HG02884 (cell line): Measurements from ENCODE around the gene RBM10.

Source experiments
- ATAC-seq: cut with Tn5 transposase; IDR thresholded peaks from one replicate; pipeline ENCODE4 v1.9.1; 2021; ENCODE audit warnings: mild to moderate bottlenecking, moderate library complexity; ENCODE audit not compliant: unreplicated experiment

RBM10 gene

GRCh38 chrX:47216393-47216925, 71.4 kb downstream of the RBM10 start:
- no peak for ATAC-seq

DNA sequence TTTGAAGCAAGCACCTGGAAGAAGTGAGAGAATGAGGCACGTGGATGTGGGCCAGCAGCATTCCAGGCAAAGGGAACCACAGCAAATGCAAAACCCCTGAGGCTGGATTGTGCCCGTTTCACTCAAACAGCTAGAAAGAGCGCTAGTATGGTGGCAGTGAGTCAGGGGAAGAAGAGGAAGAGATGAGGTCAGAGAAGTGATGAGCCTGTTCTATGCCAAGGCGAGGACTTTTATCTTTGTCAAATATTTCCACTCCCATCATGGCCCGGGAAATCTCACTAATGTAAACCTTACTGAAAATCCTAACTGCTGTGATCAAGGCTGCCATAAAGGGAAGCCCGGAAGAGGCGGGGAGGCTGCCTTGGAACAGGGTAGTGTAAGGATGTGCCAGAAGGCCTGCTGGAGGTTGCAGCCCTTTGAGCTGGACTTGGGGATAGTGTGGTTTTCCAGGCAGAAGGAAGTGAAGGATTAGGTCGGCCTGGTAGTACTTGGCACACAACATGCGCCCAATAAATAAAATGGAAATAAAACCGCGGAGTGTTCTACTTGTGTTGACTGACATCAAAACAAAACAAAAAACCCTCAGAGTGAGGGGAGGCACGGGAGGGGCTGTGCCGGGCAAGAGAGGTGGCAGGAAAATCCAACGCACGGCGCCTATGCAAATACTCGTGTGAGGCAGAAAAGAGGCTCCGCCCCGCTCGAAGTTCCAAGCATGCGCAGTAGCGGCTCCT, 72.3 kb downstream of the RBM10 start:
- ATAC-seq, result no peak

DNA sequence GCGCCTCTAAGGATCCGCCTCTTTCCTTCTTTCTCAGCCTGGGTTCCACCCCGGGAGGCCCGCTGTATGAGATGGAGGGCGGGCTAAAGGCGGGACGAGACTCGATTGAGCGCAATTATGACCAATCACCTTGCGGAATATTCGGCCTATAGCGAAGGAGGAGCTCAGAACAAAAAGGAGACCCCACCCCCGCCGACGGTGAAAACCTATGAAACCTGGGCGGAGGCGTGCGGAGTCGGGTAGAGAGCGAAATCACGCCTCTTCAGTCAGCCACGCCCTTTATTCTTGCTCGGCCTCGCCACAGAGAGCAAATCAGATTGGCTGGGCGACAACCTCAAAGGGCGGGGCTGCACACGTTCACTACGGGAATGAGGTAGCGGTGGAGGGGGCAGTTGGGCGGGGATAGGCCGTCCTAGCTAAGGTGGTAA, 72.8 kb downstream of the RBM10 start:
- peak; percentile 86 for ATAC-seq

DNA sequence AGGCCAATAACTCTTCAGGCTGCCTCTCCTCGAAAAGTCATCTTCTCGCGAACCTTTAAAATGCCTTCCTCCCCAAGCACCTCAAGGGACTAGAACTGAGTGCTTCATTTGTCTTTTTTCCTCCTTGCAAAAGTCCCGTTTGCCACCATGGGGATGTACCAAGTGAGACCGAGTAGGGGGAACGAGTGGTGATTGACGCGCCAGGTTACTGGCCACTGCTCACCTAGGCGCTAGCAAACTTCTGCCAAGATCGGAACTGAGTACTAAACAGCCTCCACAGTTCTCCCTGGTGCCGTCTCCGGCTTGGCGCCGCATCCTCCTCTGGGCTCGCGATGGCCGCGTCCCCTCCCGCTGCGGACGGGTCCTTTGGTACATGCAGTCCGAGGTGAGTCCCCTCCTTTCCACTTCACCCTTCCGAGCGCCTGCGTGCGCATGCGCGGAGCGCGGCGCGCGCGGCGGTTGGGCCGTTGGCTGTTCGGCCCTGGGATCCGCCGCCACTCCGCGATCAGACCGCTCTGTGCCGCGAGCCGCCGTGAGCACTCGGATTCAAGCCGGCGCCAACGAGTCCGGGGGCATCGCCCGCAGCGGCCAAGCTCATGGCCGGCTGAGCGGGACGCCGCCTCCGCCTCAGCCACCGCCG, 73.4 kb downstream of the RBM10 start, which contains the start of gene CDK16:
CDK16 (plus strand) TSS at position 402 of the 640 bp plus-strand sequence. CDS start 4,877 bp downstream, outside the sequence.
- peak; percentile 34 for ATAC-seq

DNA sequence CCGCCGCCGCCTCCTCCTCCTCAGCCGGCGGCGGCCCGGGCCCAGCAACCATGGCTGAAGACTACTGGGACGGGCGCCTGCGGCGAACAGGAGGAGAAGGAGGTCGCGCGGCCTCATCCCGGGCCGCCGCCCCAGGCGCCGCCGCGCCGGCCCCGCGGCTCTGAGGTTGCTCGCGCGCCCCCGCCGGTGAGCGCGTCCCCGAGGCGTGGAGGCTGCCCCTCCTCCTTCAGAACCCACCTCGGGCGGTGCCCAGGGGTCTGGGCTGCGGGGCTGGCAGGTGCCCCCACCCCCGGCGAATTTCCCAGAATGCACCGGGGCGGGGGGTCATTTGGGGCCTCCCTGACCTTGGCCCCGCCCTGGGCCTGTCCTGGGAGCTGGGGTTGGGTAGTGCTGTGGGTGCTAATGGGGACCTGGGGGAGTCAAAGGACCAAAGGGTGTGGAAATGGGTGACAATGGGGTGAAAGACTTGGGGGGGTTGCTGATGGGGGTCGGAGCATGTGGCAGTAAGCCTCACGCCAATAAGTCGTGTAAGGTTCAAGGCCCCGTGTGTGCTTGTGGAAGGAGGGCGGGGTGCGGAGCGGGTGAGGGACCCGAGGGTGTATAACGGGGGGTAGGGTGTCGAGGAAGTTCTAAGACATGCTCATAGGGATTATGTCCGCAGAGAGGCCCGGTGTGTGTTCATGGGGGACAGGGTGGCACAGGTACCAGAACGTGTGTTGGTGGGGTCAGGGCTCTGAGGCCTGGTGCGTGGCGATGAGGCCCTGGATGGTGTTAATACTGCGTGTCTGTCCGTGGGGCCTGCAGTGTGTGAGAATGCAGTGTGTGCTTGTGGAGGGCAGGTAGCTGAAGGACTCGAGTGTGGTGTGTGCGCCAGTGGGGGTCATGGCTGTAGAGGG, 74.1 kb downstream of the RBM10 start:
- ATAC-seq, result no peak

DNA sequence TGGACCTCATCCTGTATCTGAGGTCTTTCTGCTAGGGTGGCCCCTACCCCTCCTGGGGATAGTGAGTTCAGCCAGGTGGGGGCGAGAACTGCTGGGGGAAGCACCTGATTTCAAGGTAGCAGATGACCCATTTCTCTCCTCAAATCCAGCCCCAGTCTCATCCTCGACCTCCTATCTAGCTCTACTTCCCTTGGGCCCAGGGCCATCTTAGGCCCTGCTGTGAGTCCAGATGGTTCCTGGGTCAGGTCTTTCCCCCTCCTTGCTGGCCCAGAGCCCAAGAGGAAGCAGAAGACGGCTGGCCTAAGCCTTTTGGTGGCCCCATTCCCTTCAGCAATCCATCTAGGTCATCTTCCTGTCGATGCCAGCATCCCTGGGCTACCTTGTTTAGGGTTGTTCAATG, 76.7 kb downstream of the RBM10 start:
- ATAC-seq, result no peak

- ATAC-seq, result no peak
Observed at GRCh38 chrX:47222751-47223350, 77.8 kb downstream of the RBM10 start.

DNA sequence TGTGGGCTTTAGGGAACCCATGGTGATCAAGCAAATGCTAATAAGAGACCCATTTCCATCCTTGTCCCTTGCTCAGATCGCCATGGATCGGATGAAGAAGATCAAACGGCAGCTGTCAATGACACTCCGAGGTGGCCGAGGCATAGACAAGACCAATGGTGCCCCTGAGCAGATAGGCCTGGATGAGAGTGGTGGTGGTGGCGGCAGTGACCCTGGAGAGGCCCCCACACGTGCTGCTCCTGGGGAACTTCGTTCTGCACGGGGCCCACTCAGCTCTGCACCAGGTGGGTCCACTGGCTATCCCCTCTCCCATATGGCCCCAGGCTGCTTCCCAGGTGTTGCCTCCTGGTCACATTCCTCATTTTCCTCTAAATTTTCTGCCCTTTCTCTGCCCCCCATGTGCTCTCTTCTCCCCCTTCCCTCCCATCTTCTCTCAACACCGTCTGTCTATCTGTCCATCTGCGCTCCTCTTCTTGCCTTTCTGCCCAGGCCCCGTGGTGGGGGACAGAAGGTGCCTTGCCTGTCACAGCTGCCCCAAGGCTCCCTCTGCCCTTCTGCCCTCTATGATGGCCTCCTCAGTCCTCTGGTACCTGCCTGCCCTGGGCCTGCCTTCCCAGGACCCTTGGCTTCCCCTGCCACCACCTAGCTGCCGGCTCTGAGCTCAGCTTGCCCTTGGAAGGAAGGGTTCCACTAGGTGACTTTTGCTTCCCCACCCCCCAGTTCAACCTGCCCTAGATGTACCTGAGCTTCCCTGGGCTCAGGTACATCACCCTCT, 78.6 kb downstream of the RBM10 start:
- ATAC-seq, result no peak

DNA sequence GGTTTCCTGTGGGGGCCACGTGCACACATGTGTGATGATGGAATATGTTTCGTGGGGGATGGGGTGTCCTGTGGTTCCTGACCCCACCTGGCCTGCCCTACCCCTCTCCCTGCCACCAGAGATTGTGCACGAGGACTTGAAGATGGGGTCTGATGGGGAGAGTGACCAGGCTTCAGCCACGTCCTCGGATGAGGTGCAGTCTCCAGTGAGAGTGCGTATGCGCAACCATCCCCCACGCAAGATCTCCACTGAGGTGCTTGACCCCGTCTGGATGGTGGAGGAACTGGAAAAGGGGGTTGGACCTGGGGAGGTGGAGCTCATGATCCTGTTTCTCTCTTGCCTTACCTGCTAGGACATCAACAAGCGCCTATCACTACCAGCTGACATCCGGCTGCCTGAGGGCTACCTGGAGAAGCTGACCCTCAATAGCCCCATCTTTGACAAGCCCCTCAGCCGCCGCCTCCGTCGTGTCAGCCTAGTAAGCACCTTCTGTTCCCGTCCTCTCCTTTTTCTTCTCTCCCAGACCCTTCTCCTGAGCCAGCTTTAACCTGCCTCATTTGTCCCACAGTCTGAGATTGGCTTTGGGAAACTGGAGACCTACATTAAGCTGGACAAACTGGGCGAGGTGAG, 79.4 kb downstream of the RBM10 start:
- ATAC-seq, result no peak

DNA sequence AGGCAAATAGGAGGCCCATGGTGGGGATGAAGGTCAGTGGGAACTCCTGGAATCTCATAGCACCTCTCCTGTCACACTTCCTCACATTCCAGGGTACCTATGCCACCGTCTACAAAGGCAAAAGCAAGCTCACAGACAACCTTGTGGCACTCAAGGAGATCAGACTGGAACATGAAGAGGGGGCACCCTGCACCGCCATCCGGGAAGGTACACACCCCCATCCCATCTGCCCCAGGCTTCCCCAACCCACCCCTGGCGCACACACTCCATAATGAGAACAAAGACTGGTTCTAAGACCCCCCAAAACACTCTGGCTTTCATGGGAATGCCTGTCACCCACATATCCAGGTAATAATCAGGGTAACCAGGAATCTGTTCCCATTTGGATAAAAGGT, 79.9 kb downstream of the RBM10 start:
- no peak for ATAC-seq

DNA sequence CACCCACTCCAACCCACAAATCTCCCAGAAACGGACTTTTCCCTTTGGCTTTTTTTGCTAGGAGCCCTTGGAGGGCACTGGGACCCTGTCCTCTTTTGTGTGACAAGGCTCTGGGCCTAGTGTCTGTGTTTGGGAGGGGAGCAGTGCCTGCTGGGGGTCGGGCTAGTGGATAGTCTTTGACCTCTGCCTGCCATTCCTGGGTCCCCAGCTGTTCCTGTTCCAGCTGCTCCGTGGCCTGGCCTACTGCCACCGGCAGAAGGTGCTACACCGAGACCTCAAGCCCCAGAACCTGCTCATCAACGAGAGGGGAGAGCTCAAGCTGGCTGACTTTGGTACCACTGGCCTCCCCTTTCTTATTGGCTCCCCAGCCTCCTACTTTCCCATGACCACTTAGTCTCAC, 81.0 kb downstream of the RBM10 start:
- ATAC-seq, result no peak

DNA sequence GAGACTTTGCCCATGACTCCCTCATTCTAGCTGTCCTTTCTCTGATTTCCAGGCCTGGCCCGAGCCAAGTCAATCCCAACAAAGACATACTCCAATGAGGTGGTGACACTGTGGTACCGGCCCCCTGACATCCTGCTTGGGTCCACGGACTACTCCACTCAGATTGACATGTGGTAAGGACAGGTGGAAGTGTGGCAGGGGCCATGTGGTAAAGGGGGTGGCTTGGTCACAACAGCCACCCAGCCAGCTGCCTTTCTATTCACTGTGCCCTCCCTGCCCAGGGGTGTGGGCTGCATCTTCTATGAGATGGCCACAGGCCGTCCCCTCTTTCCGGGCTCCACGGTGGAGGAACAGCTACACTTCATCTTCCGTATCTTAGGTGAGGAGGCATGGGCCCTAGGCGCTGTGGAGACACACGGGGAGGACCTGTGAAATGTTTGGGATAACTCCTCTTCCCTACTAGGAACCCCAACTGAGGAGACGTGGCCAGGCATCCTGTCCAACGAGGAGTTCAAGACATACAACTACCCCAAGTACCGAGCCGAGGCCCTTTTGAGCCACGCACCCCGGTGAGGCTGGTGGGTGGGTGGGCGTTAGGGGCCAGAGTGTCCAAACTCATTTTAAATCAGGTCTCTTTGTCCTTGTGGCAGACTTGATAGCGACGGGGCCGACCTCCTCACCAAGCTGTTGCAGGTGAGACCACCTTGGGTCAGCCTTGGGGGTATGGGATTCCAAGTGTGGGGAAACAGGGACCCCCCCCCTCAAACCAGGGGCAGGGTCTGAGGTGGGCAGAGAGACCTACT, 81.7 kb downstream of the RBM10 start:
- ATAC-seq, result no peak

DNA sequence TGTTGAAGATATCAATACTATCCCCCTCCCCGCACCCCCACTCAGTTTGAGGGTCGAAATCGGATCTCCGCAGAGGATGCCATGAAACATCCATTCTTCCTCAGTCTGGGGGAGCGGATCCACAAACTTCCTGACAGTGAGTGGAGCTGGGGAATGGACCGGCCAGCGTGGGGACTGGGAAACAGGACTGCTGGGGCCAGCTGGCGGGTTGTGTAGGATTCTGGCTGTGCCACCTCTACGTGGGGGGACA, 82.2 kb downstream of the RBM10 start:
- ATAC-seq, result no peak

DNA sequence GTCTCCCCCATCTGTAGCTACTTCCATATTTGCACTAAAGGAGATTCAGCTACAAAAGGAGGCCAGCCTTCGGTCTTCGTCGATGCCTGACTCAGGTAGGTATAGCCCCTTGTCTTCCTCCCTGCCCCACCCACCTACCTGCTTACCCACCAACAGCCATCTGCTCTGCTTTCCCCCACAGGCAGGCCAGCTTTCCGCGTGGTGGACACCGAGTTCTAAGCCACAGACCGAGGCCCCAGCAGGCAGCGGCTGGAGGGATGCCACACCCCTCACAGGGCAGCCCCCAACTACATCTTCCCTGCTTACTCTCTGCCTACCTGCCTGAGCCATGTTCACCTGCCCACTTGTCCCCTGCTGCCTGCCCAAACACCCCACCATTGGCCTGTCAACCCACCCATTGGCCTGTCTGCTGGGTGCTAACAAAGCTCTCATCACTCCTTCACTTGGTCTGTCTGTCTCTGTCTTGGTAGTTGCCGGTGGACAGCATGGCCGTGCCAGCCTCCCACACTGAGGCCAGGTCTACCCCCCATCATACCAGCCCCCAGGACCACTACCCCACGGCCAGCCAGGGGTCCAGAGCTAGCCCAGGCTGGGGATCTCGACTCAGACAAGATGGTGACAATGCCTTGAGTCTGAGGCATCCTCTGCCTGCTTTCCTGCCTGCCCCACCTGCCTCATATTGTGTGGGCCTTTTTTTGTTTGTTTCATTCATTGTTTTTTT, 83.7 kb downstream of the RBM10 start:
- ATAC-seq, result no peak

DNA sequence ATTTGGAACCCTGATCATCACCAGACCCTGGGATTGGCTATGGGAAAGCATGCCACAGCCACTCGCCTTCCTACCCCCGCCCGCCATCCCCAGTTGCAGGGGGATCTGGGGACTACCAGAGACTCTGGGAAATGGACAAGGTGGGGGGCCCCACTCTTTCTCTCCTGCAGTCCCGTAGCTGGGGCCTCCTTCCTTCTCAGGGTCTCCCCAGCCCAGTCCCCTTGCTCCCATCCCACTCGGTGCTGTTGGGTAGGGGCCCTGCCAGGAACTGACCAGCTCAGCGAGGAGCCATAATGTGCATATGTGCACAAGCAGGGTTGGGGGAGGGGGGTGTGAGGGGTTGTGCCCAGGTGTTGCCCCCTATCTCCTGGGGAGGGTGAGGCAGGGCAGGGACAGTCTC, 84.4 kb downstream of the RBM10 start:
- ATAC-seq, result no peak

- ATAC-seq, result no peak
Observed at GRCh38 chrX:47230136-47230868, 85.3 kb downstream of the RBM10 start.

- ATAC-seq, result no peak
Observed at GRCh38 chrX:47231167-47231566, 86.1 kb downstream of the RBM10 start.
